Keratinocyte (primary cell): ENCODE measurements around the gene GRAMD2B. TPM values are rescaled to one million over a fixed set of nuclear protein-coding genes. Genes with fewer than 3 reads are reported as not detected.
A peak's percentile ranks its signal among the peaks of the same experiment; 100 is the strongest.

ENCODE experiments used
- DNase-seq: peaks from one replicate; pipeline ENCODE4 v3.0.0-alpha.2; 2011; ENCODE audit warnings: low read depth, missing footprints, low spot score
- FAIRE-seq: peaks from 2 replicates; lab custom pipeline; 2011; peaks lifted over from hg19 to GRCh38; lab: Jason Lieb, UNC
- H2AFZ ChIP-seq: 2 replicates; pipeline ENCODE4 v1.6.0; 2012; ENCODE audit warnings: low read length, control low read depth, inconsistent platforms; ENCODE audit not compliant: control insufficient read depth
- H3K27ac ChIP-seq: 2 replicates; pipeline ENCODE4 v1.5.1; 2011; ENCODE audit warnings: low read length; ENCODE audit not compliant: control insufficient read depth, insufficient read depth
- H3K27me3 ChIP-seq: 3 replicates; pipeline ENCODE4 v1.6.0; 2011; ENCODE audit warnings: low read length; ENCODE audit not compliant: control insufficient read depth, insufficient read depth; ENCODE audit errors: extremely low read depth
- H3K36me3 ChIP-seq, 2 experiments: 2 replicates in 1 of 2; 3 replicates in 1 of 2; pipeline ENCODE4 v1.5.1; 2011; ENCODE audit warnings: low read length in 2 of 2, mild to moderate bottlenecking in 1 of 2; ENCODE audit not compliant: control insufficient read depth in 2 of 2, insufficient read depth in 2 of 2; ENCODE audit errors: extremely low read depth in 1 of 2
- H3K4me1 ChIP-seq: 3 replicates; pipeline ENCODE4 v1.5.1; 2011; ENCODE audit warnings: low read length; ENCODE audit not compliant: control insufficient read depth, insufficient read depth; ENCODE audit errors: extremely low read depth
- H3K4me2 ChIP-seq: 3 replicates; pipeline ENCODE4 v1.6.0; 2011; ENCODE audit warnings: low read depth, low read length; ENCODE audit not compliant: control insufficient read depth, insufficient read depth; ENCODE audit errors: extremely low read depth
- H3K4me3 ChIP-seq, 3 experiments: fragments of 200-600 bp in 1 of 3; sonication (generic) in 1 of 3; 2 replicates in 2 of 3; 3 replicates in 1 of 3; pipeline ENCODE4 v1.5.1; 2011 to 2016; ENCODE audit warnings: low read length in 3 of 3, mild to moderate bottlenecking in 3 of 3, control low read depth in 2 of 3, inconsistent platforms in 1 of 3, low read depth in 1 of 3, mixed read lengths in 1 of 3, mixed run types in 1 of 3, moderate library complexity in 1 of 3; ENCODE audit not compliant: control insufficient read depth in 2 of 3, insufficient read depth in 2 of 3; ENCODE audit errors: extremely low read depth in 1 of 3
- H3K79me2 ChIP-seq: 2 replicates; pipeline ENCODE4 v1.6.0; 2012; ENCODE audit warnings: low read length; ENCODE audit not compliant: control insufficient read depth, insufficient read depth
- H3K9ac ChIP-seq: 3 replicates; pipeline ENCODE4 v1.6.0; 2011; ENCODE audit warnings: low read length; ENCODE audit not compliant: control insufficient read depth, insufficient read depth; ENCODE audit errors: extremely low read depth
- H3K9me1 ChIP-seq: 3 replicates; pipeline ENCODE4 v1.6.0; 2011; ENCODE audit warnings: low read length; ENCODE audit not compliant: control insufficient read depth, insufficient read depth; ENCODE audit errors: extremely low read depth
- H3K9me3 ChIP-seq: 2 replicates; pipeline ENCODE4 v1.5.1; 2012; ENCODE audit warnings: low read depth, low read length; ENCODE audit not compliant: control insufficient read depth
- H4K20me1 ChIP-seq: 3 replicates; pipeline ENCODE4 v1.6.0; 2011; ENCODE audit warnings: low read length; ENCODE audit not compliant: control insufficient read depth, insufficient read depth; ENCODE audit errors: extremely low read depth
- EZH2 ChIP-seq: IDR thresholded peaks from one replicate; pipeline ENCODE4 v1.6.1; 2012; ENCODE audit warnings: inconsistent platforms, mild to moderate bottlenecking, low read length, moderate library complexity
- dilution Hi-C: fragments of 300-500 bp; cut with MboI; formaldehyde crosslinking; loops from one replicate; pipeline ENCODE4 v1.7.0; 2020; ENCODE audit warnings: low sequenced_read_pairs; ENCODE audit not compliant: extremely low pct_ligation_motif_present
- polyA plus RNA-seq, 5 experiments: library from polyadenylated mRNA; depleted of rRNA in 3 of 5; stranded (reverse) in 3 of 5; stranded (forward) in 1 of 5; unstranded in 1 of 5; fragments of >200 nt; gene quantifications; 1 replicate in 1 of 5; 2 replicates in 3 of 5; 3 replicates in 1 of 5; pipeline versions ENCODE4 v1.2.1 to v1.2.3, GENCODE V29; 2011 to 2012; ENCODE audit warnings: missing spikeins in 2 of 5, low read depth in 1 of 5, low replicate concordance in 1 of 5
- TF ChIP-seq, protein P1 (sequence below), 3 experiments: IDR thresholded peaks in 1 of 3; conservative IDR thresholded peaks in 1 of 3; optimal IDR thresholded peaks in 1 of 3; 2 replicates in 2 of 3; 3 replicates in 1 of 3; pipeline versions ENCODE3 to v1.5.1; 2011; ENCODE audit warnings: low read length in 3 of 3, mild to moderate bottlenecking in 3 of 3, moderate library complexity in 2 of 3, control low read depth in 1 of 3, inconsistent platforms in 1 of 3; ENCODE audit not compliant: insufficient read depth in 2 of 3; ENCODE audit errors: extremely low read depth in 1 of 3

GRAMD2B gene
- polyA plus RNA-seq, 1 donor (not counting 4 experiments of a cell fraction or from before 2014, with no cell fraction given), result 45.9 TPM

GRCh38 chr5:126391386-126391785 is 31.8 kb upstream of the GRAMD2B start:
- dilution Hi-C loops, result no loop called here
- Histone ChIP-seq H4K20me1 (no peaks in the 10 kb centered on the region), H3K4me1 (peaks cover 21% of the 10 kb centered on the region), H3K79me2 (no peaks in the 10 kb centered on the region), H3K36me3 (no peaks in the 10 kb centered on the region), H3K27me3 (no peaks in the 10 kb centered on the region), H2AFZ (no peak overlapping the region), H3K9ac (no peak overlapping the region), H3K4me2 (no peak overlapping the region), H3K27ac (no peak overlapping the region), H3K4me3 (no peak overlapping the region), H3K9me1 (no peaks in the 10 kb centered on the region), H3K9me3 (no peaks in the 10 kb centered on the region)
- DNase-seq, result no peak
- no peak for FAIRE-seq
- TF ChIP-seq, protein P1, sequence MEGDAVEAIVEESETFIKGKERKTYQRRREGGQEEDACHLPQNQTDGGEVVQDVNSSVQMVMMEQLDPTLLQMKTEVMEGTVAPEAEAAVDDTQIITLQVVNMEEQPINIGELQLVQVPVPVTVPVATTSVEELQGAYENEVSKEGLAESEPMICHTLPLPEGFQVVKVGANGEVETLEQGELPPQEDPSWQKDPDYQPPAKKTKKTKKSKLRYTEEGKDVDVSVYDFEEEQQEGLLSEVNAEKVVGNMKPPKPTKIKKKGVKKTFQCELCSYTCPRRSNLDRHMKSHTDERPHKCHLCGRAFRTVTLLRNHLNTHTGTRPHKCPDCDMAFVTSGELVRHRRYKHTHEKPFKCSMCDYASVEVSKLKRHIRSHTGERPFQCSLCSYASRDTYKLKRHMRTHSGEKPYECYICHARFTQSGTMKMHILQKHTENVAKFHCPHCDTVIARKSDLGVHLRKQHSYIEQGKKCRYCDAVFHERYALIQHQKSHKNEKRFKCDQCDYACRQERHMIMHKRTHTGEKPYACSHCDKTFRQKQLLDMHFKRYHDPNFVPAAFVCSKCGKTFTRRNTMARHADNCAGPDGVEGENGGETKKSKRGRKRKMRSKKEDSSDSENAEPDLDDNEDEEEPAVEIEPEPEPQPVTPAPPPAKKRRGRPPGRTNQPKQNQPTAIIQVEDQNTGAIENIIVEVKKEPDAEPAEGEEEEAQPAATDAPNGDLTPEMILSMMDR (optimal IDR thresholded peaks at IDR 0.05 in 1 of 3, IDR thresholded peaks at IDR 0.05 in 1 of 3, conservative IDR thresholded peaks at IDR 0.05 in 1 of 3; ENCODE audit: extremely low read depth in 1 of 3, insufficient read depth in 2 of 3, low read length in 3 of 3), result no peak
- no peak for TF ChIP-seq EZH2

DNA sequence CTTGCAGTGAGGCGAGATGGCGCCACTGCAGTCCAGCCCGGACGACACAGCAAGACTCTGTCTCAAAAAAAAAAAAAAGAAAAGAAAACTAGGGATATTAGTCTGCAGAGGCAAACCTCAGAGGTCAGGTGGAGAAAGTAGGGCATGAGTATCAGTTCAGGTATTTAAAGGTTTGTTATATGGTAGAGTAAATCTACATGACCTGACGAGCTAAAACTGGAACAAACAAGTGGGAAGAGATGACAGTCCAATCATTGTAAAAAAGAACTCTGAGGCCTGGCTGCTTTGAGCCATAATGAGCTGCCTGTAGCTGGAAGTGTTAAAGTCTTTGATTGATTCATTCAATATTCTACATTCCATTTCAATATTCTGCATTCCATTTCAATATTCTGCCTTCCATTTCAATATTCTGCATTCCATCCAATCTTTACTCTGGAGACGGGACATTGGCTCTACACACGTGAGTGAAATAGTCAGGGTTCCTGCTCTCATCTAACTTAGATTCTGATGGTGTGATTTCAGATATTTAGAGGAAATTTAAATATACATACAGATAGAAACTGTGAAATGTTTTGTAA is 28.9 kb upstream of the GRAMD2B start:
- peaks cover 16% of the 10 kb centered on the region for H3K4me1 ChIP-seq
- peak overlapping the region; percentile 61 for H2AFZ ChIP-seq
- DNase-seq (peak; percentile 46), FAIRE-seq (peak; percentile 74)
- H3K79me2 ChIP-seq, result no peaks in the 10 kb centered on the region
- H4K20me1 ChIP-seq, result no peaks in the 10 kb centered on the region
- TF ChIP-seq, protein P1 (optimal IDR thresholded peaks at IDR 0.05 in 1 of 3, IDR thresholded peaks at IDR 0.05 in 1 of 3, conservative IDR thresholded peaks at IDR 0.05 in 1 of 3; ENCODE audit: extremely low read depth in 1 of 3, insufficient read depth in 2 of 3, low read length in 3 of 3), result no peak
- TF ChIP-seq EZH2, result no peak
- peak overlapping the region in 1 of 3 experiments; percentile 45 for H3K4me3 ChIP-seq
- H3K9me3 ChIP-seq, result no peaks in the 10 kb centered on the region
- dilution Hi-C loops, result no loop called here
- H3K36me3 ChIP-seq, result no peaks in the 10 kb centered on the region
- peak overlapping the region; percentile 62 for H3K4me2 ChIP-seq
- peak overlapping the region; percentile 50 for H3K9ac ChIP-seq
- H3K27ac ChIP-seq, result peak overlapping the region; percentile 84
- no peaks in the 10 kb centered on the region for H3K9me1 ChIP-seq
- H3K27me3 ChIP-seq, result no peaks in the 10 kb centered on the region
